Panc1 (cell line): ENCODE results near the gene RNASE9. TPM values are rescaled to one million over a fixed set of nuclear protein-coding genes. Genes with fewer than 3 reads are reported as not detected.

Experiments used
- ATAC-seq: fragments of 200-7000 bp; cut with Tn5 transposase; 2 replicates; pipeline ENCODE4 v1.9.1; 2020; ENCODE audit warnings: mild to moderate bottlenecking, moderate library complexity
- BruUV-seq: library from RNA; stranded (reverse); fragments of 400-500 nt; replicated peaks from 2 replicates; lab custom pipeline; 2021; lab: Mats Ljungman, UMichigan
- CTCF ChIA-PET: fragments of 300-600 bp; sonication (Branson Sonifier 250); formaldehyde crosslinking; loops from one replicate; lab custom pipeline; 2022; ENCODE audit warnings: antibody characterized with exemption; lab: Charles Lee
- POLR2A ChIA-PET: fragments of 300-600 bp; sonication (Branson Sonifier 250); formaldehyde crosslinking; loops from one replicate; lab custom pipeline; 2022; ENCODE audit warnings: antibody characterized with exemption; lab: Charles Lee
- DNase-seq: peaks from one replicate; pipeline ENCODE4 v3.0.0-alpha.2; 2010; ENCODE audit warnings: low read depth, low spot score
- H3K27ac ChIP-seq: 2 replicates; pipeline ENCODE4 v1.5.1; 2011; ENCODE audit warnings: mild to moderate bottlenecking, low read length, inconsistent platforms
- H3K27me3 ChIP-seq: fragments of 200-500 bp; sonication (Bioruptor generic); 2 replicates; pipeline ENCODE4 v1.6.0; 2014; ENCODE audit warnings: low read length, inconsistent platforms; ENCODE audit not compliant: control insufficient read depth, insufficient read depth
- H3K36me3 ChIP-seq: fragments of 200-500 bp; sonication (Bioruptor generic); 2 replicates; pipeline ENCODE4 v1.5.1; 2014; ENCODE audit warnings: inconsistent platforms, mild to moderate bottlenecking, low read length, moderate library complexity; ENCODE audit not compliant: control insufficient read depth, insufficient read depth
- H3K4me1 ChIP-seq: 2 replicates; pipeline ENCODE4 v1.5.1; 2011; ENCODE audit warnings: inconsistent platforms, mild to moderate bottlenecking, low read length, moderate library complexity; ENCODE audit not compliant: control insufficient read depth, insufficient read depth
- H3K4me3 ChIP-seq, 2 experiments: 2 replicates each; pipeline ENCODE4 v1.5.1; 2011 to 2012; ENCODE audit warnings: low read depth in 2 of 2, low read length in 2 of 2, mild to moderate bottlenecking in 2 of 2, inconsistent platforms in 1 of 2, moderate library complexity in 1 of 2
- H3K9me3 ChIP-seq: fragments of 200-500 bp; sonication (Bioruptor generic); 2 replicates; pipeline ENCODE4 v1.5.1; 2014; ENCODE audit warnings: low read depth, mild to moderate bottlenecking, inconsistent platforms, low read length, moderate library complexity; ENCODE audit not compliant: control insufficient read depth, insufficient read depth
- POLR2AphosphoS5 ChIP-seq: IDR thresholded peaks from 2 replicates; pipeline ENCODE4 v1.6.1; 2012; ENCODE audit warnings: mild to moderate bottlenecking, low read depth, low read length, moderate library complexity
- SIN3A ChIP-seq: IDR thresholded peaks from 2 replicates; pipeline ENCODE4 v1.6.1; 2012; ENCODE audit warnings: low read depth, mild to moderate bottlenecking, low read length, moderate library complexity, borderline replicate concordance; ENCODE audit not compliant: insufficient read depth
- TCF7L2 ChIP-seq: IDR thresholded peaks from 2 replicates; pipeline ENCODE4 v1.6.1; 2011; ENCODE audit warnings: mild to moderate bottlenecking, low read depth, low read length, inconsistent platforms
- in situ Hi-C: cut with HindIII; loops from 2 replicates; pipeline ENCODE4 v1.10.0; 2016; ENCODE audit warnings: low sequenced_read_pairs, low pct_unique_long_range_greater_than_20kb
- intact Hi-C: fragments of 100-400 bp; cut with micrococcal nuclease; formaldehyde crosslinking; loops from one replicate; pipeline ENCODE4 v1.10.0; 2022; ENCODE audit not compliant: unreplicated experiment
- total RNA-seq: library from RNA; stranded (reverse); gene quantifications from one replicate; pipeline ENCODE4 v1.2.1, GENCODE V29; 2021; ENCODE audit not compliant: unreplicated experiment
- TF ChIP-seq, protein P1 (sequence below): fragments of 450-650 bp; IDR thresholded peaks from 2 replicates; pipeline ENCODE4 v1.5.1; 2017; ENCODE audit warnings: mild to moderate bottlenecking
- TF ChIP-seq, protein P2 (sequence below), 2 experiments: IDR thresholded peaks; 2 replicates each; pipeline ENCODE4 v1.6.1; 2011 to 2012; ENCODE audit warnings: low read depth in 2 of 2, control low read depth in 1 of 2, low read length in 1 of 2, mild to moderate bottlenecking in 1 of 2, moderate library complexity in 1 of 2; ENCODE audit not compliant: insufficient read depth in 1 of 2

The RNASE9 gene
- total RNA-seq, 1 experiment from 2014 or later, result not detected

DNA sequence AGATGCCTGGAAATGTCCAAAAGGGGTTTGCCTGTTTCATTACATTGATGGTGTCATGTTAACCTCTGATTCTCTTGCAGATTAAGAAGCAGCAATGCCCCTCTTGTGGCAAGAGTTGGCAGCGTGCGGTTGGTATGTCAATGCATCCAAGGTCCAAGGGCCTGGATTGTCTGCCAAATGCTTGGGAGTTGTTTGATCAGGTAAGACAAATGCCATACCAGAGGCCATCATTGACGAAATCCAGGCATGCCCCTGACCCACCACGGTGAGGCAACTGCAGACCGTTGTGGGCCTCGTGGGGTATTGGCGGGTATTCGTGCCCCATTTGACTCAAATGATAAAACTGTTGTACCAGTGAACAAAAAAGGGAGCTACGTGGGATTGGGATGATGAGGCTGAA, 41.7 kb upstream of the RNASE9 start:
- intact Hi-C loops (no loop called here), in situ Hi-C loops (no loop called here)
- no peak for ATAC-seq
- Histone ChIP-seq H3K4me3 (no peak overlapping the region), H3K4me1 (no peaks in the 10 kb centered on the region), H3K27ac (no peak overlapping the region), H3K9me3 (no peaks in the 10 kb centered on the region), H3K27me3 (no peaks in the 10 kb centered on the region), H3K36me3 (no peaks in the 10 kb centered on the region)
- CTCF ChIA-PET, result interaction anchor here (0.6 kb wide), 1 partner anchor 60 kb away, joined by 6 read pairs; no protein-coding TSS in a partner anchor
- POLR2A ChIA-PET, result no interaction called here
- no TSS peak for BruUV-seq
- TF ChIP-seq TCF7L2 (no peak), SIN3A (no peak), POLR2AphosphoS5 (no peak)
- TF ChIP-seq, protein P1, sequence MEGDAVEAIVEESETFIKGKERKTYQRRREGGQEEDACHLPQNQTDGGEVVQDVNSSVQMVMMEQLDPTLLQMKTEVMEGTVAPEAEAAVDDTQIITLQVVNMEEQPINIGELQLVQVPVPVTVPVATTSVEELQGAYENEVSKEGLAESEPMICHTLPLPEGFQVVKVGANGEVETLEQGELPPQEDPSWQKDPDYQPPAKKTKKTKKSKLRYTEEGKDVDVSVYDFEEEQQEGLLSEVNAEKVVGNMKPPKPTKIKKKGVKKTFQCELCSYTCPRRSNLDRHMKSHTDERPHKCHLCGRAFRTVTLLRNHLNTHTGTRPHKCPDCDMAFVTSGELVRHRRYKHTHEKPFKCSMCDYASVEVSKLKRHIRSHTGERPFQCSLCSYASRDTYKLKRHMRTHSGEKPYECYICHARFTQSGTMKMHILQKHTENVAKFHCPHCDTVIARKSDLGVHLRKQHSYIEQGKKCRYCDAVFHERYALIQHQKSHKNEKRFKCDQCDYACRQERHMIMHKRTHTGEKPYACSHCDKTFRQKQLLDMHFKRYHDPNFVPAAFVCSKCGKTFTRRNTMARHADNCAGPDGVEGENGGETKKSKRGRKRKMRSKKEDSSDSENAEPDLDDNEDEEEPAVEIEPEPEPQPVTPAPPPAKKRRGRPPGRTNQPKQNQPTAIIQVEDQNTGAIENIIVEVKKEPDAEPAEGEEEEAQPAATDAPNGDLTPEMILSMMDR, result no peak
- TF ChIP-seq, protein P2, sequence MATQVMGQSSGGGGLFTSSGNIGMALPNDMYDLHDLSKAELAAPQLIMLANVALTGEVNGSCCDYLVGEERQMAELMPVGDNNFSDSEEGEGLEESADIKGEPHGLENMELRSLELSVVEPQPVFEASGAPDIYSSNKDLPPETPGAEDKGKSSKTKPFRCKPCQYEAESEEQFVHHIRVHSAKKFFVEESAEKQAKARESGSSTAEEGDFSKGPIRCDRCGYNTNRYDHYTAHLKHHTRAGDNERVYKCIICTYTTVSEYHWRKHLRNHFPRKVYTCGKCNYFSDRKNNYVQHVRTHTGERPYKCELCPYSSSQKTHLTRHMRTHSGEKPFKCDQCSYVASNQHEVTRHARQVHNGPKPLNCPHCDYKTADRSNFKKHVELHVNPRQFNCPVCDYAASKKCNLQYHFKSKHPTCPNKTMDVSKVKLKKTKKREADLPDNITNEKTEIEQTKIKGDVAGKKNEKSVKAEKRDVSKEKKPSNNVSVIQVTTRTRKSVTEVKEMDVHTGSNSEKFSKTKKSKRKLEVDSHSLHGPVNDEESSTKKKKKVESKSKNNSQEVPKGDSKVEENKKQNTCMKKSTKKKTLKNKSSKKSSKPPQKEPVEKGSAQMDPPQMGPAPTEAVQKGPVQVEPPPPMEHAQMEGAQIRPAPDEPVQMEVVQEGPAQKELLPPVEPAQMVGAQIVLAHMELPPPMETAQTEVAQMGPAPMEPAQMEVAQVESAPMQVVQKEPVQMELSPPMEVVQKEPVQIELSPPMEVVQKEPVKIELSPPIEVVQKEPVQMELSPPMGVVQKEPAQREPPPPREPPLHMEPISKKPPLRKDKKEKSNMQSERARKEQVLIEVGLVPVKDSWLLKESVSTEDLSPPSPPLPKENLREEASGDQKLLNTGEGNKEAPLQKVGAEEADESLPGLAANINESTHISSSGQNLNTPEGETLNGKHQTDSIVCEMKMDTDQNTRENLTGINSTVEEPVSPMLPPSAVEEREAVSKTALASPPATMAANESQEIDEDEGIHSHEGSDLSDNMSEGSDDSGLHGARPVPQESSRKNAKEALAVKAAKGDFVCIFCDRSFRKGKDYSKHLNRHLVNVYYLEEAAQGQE (IDR thresholded peaks at IDR 0.05; ENCODE audit: insufficient read depth in 1 of 2, low read depth in 2 of 2, low read length in 1 of 2), result no peak
- DNase-seq, result no peak

DNA sequence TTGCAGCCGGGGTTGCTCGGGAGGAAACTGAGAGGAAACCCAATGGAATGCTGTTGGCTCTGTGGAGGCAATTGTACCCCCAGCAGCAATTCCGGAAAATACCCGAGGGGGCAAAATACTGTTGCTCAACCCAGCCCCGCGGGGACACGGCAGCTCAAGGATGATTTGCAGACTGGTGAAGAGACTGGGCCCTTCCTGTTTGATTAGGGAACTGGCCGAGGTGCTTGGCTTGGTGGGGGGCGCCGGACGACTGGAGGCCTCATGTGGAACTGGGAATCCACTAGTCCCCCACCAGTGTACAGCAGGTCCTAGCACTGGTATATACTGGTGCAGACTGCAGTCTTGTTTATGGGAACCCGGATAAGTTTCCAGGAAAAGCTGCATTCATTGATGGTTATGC, 40.7 kb upstream of the RNASE9 start:
- in situ Hi-C loops (no loop called here), intact Hi-C loops (no loop called here)
- H3K4me1 ChIP-seq, result no peaks in the 10 kb centered on the region
- TF ChIP-seq, protein P2 (IDR thresholded peaks at IDR 0.05; ENCODE audit: insufficient read depth in 1 of 2, low read depth in 2 of 2, low read length in 1 of 2), result no peak
- TF ChIP-seq POLR2AphosphoS5, result no peak
- TF ChIP-seq, protein P1, result no peak
- H3K4me3 ChIP-seq, result no peak overlapping the region
- ATAC-seq (no peak), DNase-seq (no peak)
- no peaks in the 10 kb centered on the region for H3K36me3 ChIP-seq
- CTCF ChIA-PET, result no interaction called here
- no TSS peak for BruUV-seq
- H3K9me3 ChIP-seq, result no peaks in the 10 kb centered on the region
- no peaks in the 10 kb centered on the region for H3K27me3 ChIP-seq
- POLR2A ChIA-PET, result no interaction called here
- H3K27ac ChIP-seq, result no peak overlapping the region
